PC-9 (cell line): ENCODE results near the gene TULP4.

Experiments
- EZH2 ChIP-seq: fragments of 200-600 bp; sonication (generic); IDR thresholded peaks from 2 replicates; pipeline ENCODE4 v1.8.0; 2017; ENCODE audit warnings: antibody characterized with exemption, low read depth
- TF ChIP-seq, protein P1 (sequence below): fragments of 200-600 bp; sonication (generic); conservative IDR thresholded peaks from 2 replicates; pipeline ENCODE4 v1.6.1; 2017; ENCODE audit warnings: mixed run types, antibody characterized with exemption, mild to moderate bottlenecking, moderate library complexity

DNA sequence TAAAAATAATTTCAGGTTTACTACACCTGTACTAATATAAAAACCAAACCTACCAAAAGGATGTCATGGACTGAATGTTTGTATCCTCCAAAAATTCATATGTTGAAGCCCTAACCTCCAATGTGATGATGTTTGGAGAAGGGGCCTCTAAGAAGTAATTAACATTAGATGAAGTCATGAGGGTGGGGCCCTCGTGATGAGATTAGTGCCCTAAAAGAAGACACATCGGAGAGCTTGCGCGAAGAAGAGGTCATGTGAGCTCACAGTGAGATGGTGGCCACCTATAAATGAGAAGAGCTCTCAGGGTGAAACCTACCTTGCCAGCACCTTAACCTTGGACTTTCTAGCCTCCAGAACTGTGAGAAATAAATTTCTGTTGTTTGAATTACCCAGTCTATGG, 20.8 kb downstream of the TULP4 start:
- TF ChIP-seq EZH2 = no peak
- TF ChIP-seq, protein P1, sequence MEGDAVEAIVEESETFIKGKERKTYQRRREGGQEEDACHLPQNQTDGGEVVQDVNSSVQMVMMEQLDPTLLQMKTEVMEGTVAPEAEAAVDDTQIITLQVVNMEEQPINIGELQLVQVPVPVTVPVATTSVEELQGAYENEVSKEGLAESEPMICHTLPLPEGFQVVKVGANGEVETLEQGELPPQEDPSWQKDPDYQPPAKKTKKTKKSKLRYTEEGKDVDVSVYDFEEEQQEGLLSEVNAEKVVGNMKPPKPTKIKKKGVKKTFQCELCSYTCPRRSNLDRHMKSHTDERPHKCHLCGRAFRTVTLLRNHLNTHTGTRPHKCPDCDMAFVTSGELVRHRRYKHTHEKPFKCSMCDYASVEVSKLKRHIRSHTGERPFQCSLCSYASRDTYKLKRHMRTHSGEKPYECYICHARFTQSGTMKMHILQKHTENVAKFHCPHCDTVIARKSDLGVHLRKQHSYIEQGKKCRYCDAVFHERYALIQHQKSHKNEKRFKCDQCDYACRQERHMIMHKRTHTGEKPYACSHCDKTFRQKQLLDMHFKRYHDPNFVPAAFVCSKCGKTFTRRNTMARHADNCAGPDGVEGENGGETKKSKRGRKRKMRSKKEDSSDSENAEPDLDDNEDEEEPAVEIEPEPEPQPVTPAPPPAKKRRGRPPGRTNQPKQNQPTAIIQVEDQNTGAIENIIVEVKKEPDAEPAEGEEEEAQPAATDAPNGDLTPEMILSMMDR = no peak
